GM12864 (cell line): Measurements from ENCODE around the gene RGPD3.

Source experiments
- DNase-seq: peaks from one replicate; pipeline ENCODE4 v3.0.0-alpha.2; 2011; ENCODE audit warnings: low read depth
- H3K4me3 ChIP-seq: 2 replicates; pipeline ENCODE4 v1.5.1; 2011; ENCODE audit warnings: mild to moderate bottlenecking, low read depth, low read length, control low read depth
- CTCF ChIP-seq: IDR thresholded peaks from 2 replicates; pipeline ENCODE4 v1.5.1; 2011; ENCODE audit warnings: low read depth, mild to moderate bottlenecking, moderate library complexity, low read length, control low read depth, inconsistent platforms; ENCODE audit errors: missing control alignments

The RGPD3 gene

GRCh38 chr2:106366204-106366885, 101.9 kb downstream of the RGPD3 start:
- H3K4me3 ChIP-seq, result no peak overlapping the region
- no peak for TF ChIP-seq CTCF
- no peak for DNase-seq

- no peak for TF ChIP-seq CTCF
- no peak overlapping the region for H3K4me3 ChIP-seq
- DNase-seq, result no peak
Measured at GRCh38 chr2:106363791-106364190, 104.4 kb downstream of the RGPD3 start.

GRCh38 chr2:106362789-106363188, 105.4 kb downstream of the RGPD3 start:
- DNase-seq, result no peak
- H3K4me3 ChIP-seq, result no peak overlapping the region
- TF ChIP-seq CTCF, result no peak

- DNase-seq, result no peak
- no peak overlapping the region for H3K4me3 ChIP-seq
- TF ChIP-seq CTCF, result no peak
Measured at GRCh38 chr2:106359512-106359911, 108.7 kb downstream of the RGPD3 start.

- H3K4me3 ChIP-seq, result no peak overlapping the region
- no peak for TF ChIP-seq CTCF
- no peak for DNase-seq
Measured at GRCh38 chr2:106358521-106358920, 109.7 kb downstream of the RGPD3 start.

- no peak for TF ChIP-seq CTCF
- no peak overlapping the region for H3K4me3 ChIP-seq
- DNase-seq, result peak; percentile 26
Measured at GRCh38 chr2:106358081-106358480, 110.1 kb downstream of the RGPD3 start.

GRCh38 chr2:106356291-106356690, 111.9 kb downstream of the RGPD3 start:
- no peak for DNase-seq
- H3K4me3 ChIP-seq, result no peak overlapping the region
- TF ChIP-seq CTCF, result no peak
